Activated naive CD4-positive, alpha-beta T cell (primary cell): ENCODE measurements around the gene MRPL10.

Experiments
- DNase-seq, 4 experiments: peaks; one replicate each; lab custom pipeline; 2025; lab: John Stamatoyannopoulos, UW

The MRPL10 gene

GRCh38 chr17:47857551-47858455, 26.5 kb upstream of the MRPL10 start:
- DNase-seq: no peak

GRCh38 chr17:47856830-47857229, 25.5 kb upstream of the MRPL10 start:
- DNase-seq: no peak

GRCh38 chr17:47855737-47856136, 24.4 kb upstream of the MRPL10 start:
- DNase-seq: no peak

GRCh38 chr17:47853616-47854015, 22.3 kb upstream of the MRPL10 start:
- no peak for DNase-seq

GRCh38 chr17:47852113-47852949, 21.0 kb upstream of the MRPL10 start:
- no peak for DNase-seq

- DNase-seq: no peak
These were observed 20.4 kb upstream of the MRPL10 start for GRCh38 chr17:47851764-47852112.

GRCh38 chr17:47850692-47851573, 19.6 kb upstream of the MRPL10 start, which contains the start of gene SP6:
Gene SP6, minus strand, starts transcription at chr17:47851163. Its CDS starts 2,734 bp downstream, at chr17:47848429.
- DNase-seq: peak in 2 of 4 experiments; percentile 26 to 47

GRCh38 chr17:47850373-47850691, 19.0 kb upstream of the MRPL10 start:
- no peak for DNase-seq

- DNase-seq: no peak
These were observed 16.8 kb upstream of the MRPL10 start for GRCh38 chr17:47848198-47848513.

- DNase-seq: peak in 1 of 4 experiments; percentile 10
These were observed 16.2 kb upstream of the MRPL10 start for GRCh38 chr17:47847341-47848197.

GRCh38 chr17:47846716-47847340, 15.5 kb upstream of the MRPL10 start:
- no peak for DNase-seq

- no peak for DNase-seq
These were observed 14.4 kb upstream of the MRPL10 start for GRCh38 chr17:47845716-47846075.

- no peak for DNase-seq
These were observed 13.7 kb upstream of the MRPL10 start for GRCh38 chr17:47844814-47845715.

GRCh38 chr17:47844227-47844626, 12.9 kb upstream of the MRPL10 start:
- DNase-seq: no peak

- no peak for DNase-seq
These were observed 12.0 kb upstream of the MRPL10 start for GRCh38 chr17:47843391-47843730.

GRCh38 chr17:47841488-47842291, 10.3 kb upstream of the MRPL10 start:
- DNase-seq: no peak

GRCh38 chr17:47840742-47841487, 9.6 kb upstream of the MRPL10 start, which contains the start of gene SCRN2:
Gene SCRN2, minus strand, starts transcription at chr17:47841273. Its CDS starts 430 bp downstream, at chr17:47840843.
- peak; percentile 77 to 81 (median 78) for DNase-seq
